ENCODE measurements around the gene LRRC4C.

LRRC4C gene

GRCh38 chr11:40139536-40139935 lies 1319.9 kb downstream of the LRRC4C start:
- DNase-seq, result no peak

- no peak for DNase-seq
Observed at GRCh38 chr11:40139066-40139465, 1320.4 kb downstream of the LRRC4C start.

- no peak for DNase-seq
Observed at GRCh38 chr11:40134820-40135570, 1324.5 kb downstream of the LRRC4C start.

DNA sequence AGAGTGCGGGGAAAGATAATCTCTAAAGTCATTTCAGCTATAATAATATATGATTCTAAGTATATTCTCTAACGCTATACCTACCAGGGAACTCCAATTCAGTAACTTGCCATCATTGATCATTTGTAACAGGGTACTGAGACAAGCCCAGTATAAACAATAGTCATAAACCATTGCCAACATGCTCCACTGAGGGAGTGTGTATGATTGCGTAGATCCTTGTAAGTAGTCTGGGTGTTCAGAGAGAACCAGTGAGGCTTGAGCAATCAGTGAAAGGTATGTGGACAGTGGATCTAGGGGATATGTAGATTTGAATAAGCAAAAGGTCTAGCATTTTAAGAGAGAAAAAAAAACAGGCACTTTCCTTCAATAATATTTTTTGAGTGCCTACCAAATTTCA lies 1326.0 kb downstream of the LRRC4C start:
- no peak for DNase-seq

GRCh38 chr11:40132912-40133311 lies 1326.5 kb downstream of the LRRC4C start:
- no peak for DNase-seq

DNA sequence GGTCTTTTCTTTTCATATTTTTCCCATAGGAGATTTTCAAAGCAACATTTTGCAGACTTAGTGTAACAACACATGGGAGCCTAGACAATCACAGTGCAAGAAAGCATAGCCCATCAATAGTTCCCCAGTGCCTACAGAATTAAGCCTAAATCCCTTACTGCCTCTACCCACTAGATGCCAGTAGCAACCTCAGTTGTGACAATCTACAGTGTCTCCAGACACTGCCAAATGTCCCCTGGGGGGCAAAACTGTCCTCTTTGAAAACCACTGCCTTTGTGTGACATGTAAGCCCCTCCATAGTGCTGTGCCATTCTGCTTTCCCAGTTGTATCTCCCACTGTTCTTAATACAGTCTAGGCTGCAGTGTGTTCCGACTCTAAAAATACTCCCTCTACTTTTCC lies 1329.0 kb downstream of the LRRC4C start:
- DNase-seq, result no peak

DNA sequence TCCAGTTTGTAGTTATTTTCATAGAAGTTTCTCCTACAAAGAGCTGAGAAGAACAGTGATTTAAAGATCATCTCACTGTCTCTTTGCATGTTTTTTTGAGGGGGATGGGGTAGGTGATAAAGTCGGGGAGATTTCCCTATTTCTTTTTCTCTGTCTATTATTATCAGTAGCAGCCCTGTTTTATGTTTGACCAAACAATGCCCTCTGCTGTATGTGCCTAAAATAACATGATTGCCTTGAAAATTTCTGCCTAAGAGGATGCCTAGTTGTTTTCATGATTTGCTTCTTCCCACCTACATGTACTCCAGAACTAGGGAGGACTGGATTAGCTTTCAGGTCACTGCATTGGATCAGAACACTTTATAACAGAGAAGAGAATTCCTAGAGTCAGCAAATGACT lies 1330.2 kb downstream of the LRRC4C start:
- no peak for DNase-seq

GRCh38 chr11:40125054-40125453 lies 1334.4 kb downstream of the LRRC4C start:
- DNase-seq, result no peak

DNA sequence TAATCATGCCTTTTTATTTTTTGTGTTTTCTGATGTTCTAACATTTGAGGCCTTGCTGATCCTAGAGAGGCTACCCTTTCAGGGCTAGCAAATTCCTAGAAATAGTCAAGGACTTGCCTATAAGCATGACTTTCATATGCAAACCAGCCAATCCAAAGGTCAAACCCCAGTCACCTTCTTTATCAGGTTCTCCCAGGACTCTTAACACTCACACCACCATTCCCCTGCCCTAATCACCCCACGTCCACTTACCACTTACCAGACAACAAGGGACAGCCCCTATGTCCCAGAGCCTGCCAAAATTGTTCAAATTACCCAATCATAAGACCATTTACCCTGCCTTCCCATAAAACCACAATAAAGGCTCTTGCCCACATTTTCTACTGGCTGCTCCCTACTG lies 1339.8 kb downstream of the LRRC4C start:
- DNase-seq, result no peak

DNA sequence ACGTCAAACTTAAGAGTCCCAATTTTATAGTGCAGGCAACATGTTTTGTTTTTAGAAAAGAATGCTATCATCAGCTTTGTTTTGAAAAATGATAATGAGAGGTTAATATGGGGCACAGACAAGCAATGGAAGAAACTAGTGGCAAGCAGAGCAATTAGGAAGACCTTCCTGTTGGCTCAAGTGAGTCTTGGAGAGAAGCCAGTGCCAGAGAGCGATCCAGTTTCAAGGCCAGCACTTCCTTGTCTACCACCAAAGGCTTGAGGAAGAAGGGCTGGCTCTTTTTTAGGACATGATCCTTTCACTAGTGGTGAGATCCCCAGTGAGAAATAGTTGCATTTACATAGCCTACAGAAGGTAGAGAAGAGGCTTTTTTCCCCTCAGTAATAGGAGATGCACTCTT lies 1340.7 kb downstream of the LRRC4C start:
- DNase-seq, result no peak

- no peak for DNase-seq
Observed at GRCh38 chr11:40118026-40118425, 1341.4 kb downstream of the LRRC4C start.

- no peak for DNase-seq
Observed at GRCh38 chr11:40104941-40105550, 1354.4 kb downstream of the LRRC4C start.

- no peak for DNase-seq
Observed at GRCh38 chr11:40100781-40101180, 1358.7 kb downstream of the LRRC4C start.

GRCh38 chr11:40100162-40100553 lies 1359.3 kb downstream of the LRRC4C start:
- DNase-seq, result no peak

- DNase-seq, result no peak
Observed at GRCh38 chr11:40099426-40100161, 1359.9 kb downstream of the LRRC4C start.

- no peak for DNase-seq
Observed at GRCh38 chr11:40095446-40095845, 1364.0 kb downstream of the LRRC4C start.

GRCh38 chr11:40094954-40095353 lies 1364.5 kb downstream of the LRRC4C start:
- no peak for DNase-seq

DNA sequence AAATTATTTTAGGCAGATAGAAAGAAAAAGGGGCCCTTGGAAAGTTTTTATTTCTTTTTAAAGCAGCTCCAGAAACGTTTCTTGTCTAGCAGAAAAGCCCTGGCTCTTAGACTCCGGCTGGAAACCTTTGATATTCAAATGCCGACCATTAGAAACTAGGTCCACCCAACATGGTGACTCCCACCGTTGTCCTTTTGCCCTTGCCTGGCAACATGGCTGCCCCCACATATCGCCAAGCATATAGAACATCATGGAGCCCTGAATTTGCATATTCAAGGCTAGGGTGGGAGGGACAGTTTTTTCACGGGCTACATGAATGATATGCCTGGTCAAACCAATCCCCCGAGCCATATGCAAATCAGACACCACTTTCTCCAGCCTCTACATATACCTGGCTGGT lies 1379.0 kb downstream of the LRRC4C start:
- DNase-seq, result no peak

Data from activated CD4-positive, alpha-beta T cell treated with anti-CD3 and anti-CD28 coated beads, Interleukin-2, amount 50 U/mL, for 4 hours (primary cell).